PFSK-1 (cell line): Measurements from ENCODE around the gene IRGQ.

Source experiments
- POLR2AphosphoS5 ChIP-seq: IDR thresholded peaks from 2 replicates; pipeline ENCODE4 v1.6.1; 2012; ENCODE audit warnings: low read depth, mild to moderate bottlenecking, control low read depth, low read length, moderate library complexity
- TAF1 ChIP-seq: IDR thresholded peaks from 2 replicates; pipeline ENCODE4 v1.6.1; 2012; ENCODE audit warnings: low read length, control low read depth, borderline replicate concordance; ENCODE audit not compliant: insufficient read depth

DNA sequence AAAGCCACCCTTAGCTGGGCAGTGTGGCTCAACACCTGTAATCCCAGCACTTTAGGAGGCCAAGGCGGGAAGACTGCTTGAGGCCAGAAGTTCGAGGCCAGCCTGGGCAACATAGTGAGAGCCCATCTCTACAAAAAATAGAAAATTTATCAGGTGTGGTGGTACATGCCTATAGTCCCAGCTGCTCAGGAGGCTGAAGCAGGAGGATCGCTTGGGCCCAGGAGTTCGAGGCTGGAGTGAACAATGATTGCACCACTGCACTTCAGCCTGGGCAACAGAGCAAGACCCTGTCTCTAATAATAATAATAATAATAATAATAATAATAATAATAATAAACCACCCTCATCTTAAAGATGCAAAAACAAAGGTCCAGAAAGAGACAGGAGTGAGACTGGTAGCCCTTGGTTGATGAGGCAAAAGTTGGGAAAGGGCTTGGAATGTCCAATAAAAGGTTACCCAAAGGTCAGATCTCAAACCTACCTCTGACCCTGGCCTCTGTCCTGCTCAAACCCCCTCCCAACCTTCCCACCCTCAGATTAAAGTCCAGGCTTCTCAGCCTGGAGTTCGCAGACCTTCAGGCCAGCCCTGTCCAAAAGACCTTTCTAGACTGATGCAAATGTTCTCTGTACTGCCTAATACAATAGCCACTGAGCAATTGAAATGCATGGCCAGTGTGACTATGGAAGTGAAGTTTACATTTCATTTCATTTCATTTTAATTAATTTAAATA lies 53.8 kb downstream of the IRGQ start:
- TF ChIP-seq TAF1 (no peak), POLR2AphosphoS5 (no peak)
